Myocyte (in vitro differentiated cells): ENCODE results near the gene PTPRC. TPM values are rescaled to one million over a fixed set of nuclear protein-coding genes. Genes with fewer than 3 reads are reported as not detected.

Source experiments
- DNase-seq: peaks from one replicate; pipeline ENCODE4 v3.0.0-alpha.2; 2012; ENCODE audit warnings: low read depth
- total RNA-seq: library from RNA; depleted of rRNA; stranded (reverse); fragments of >200 nt; gene quantifications from 2 replicates; pipeline ENCODE4 v1.2.3, GENCODE V29; 2014

PTPRC gene
- total RNA-seq, 1 donor from 2014 or later: 0.05 TPM

GRCh38 chr1:198643808-198644207, 5.0 kb downstream of the PTPRC start:
- DNase-seq: no peak

GRCh38 chr1:198647055-198647454, 8.2 kb downstream of the PTPRC start:
- DNase-seq: no peak

- DNase-seq: no peak
These were observed 9.8 kb downstream of the PTPRC start for GRCh38 chr1:198648592-198648991.

- DNase-seq: no peak
These were observed 10.6 kb downstream of the PTPRC start for GRCh38 chr1:198649232-198649967.

GRCh38 chr1:198649968-198650338, 11.1 kb downstream of the PTPRC start:
- DNase-seq: no peak

GRCh38 chr1:198650506-198650905, 11.7 kb downstream of the PTPRC start:
- DNase-seq: no peak

- DNase-seq: no peak
These were observed 13.0 kb downstream of the PTPRC start for GRCh38 chr1:198651650-198652400.

GRCh38 chr1:198653808-198654413, 15.1 kb downstream of the PTPRC start:
- no peak for DNase-seq

- no peak for DNase-seq
These were observed 16.8 kb downstream of the PTPRC start for GRCh38 chr1:198655459-198656121.

- DNase-seq: no peak
These were observed 17.7 kb downstream of the PTPRC start for GRCh38 chr1:198656500-198656932.

- DNase-seq: peak; percentile 69
These were observed 18.8 kb downstream of the PTPRC start for GRCh38 chr1:198657550-198658064.

- DNase-seq: no peak
These were observed 21.8 kb downstream of the PTPRC start for GRCh38 chr1:198660341-198661261.

- DNase-seq: no peak
These were observed 24.0 kb downstream of the PTPRC start for GRCh38 chr1:198662821-198663220.

GRCh38 chr1:198664068-198664788, 25.4 kb downstream of the PTPRC start:
- DNase-seq: no peak

- no peak for DNase-seq
These were observed 28.3 kb downstream of the PTPRC start for GRCh38 chr1:198667186-198667585.

GRCh38 chr1:198667807-198668206, 29.0 kb downstream of the PTPRC start:
- DNase-seq: no peak

GRCh38 chr1:198669023-198669698, 30.3 kb downstream of the PTPRC start:
- peak; percentile 88 for DNase-seq

- no peak for DNase-seq
These were observed 30.9 kb downstream of the PTPRC start for GRCh38 chr1:198669771-198670170.

GRCh38 chr1:198671136-198671535, 32.3 kb downstream of the PTPRC start:
- no peak for DNase-seq
